Measurements from ENCODE around the gene PIEZO1. TPM values are rescaled to one million over a fixed set of nuclear protein-coding genes. Genes with fewer than 3 reads are reported as not detected.
"Not testable (repeated sequence)": the region's sequence is repeated elsewhere in the genome, so short reads cannot be mapped to it uniquely, and the experiment has no call there.

The PIEZO1 gene
- total RNA-seq, 5 donors from 2014 or later (not counting 1 experiment from before 2014, with no cell fraction given) = 139 to 274 (median 240) TPM

GRCh38 chr16:88828711-88829110 lies 43.7 kb upstream of the PIEZO1 start:
- ATAC-seq (replicated peaks in 1 of 4) (no peak), DNase-seq (no peak)
- Mint-ChIP-seq H3K9me3 (no peaks in the 10 kb centered on the region), H3K27ac (no peak overlapping the region), H3K4me3 (no peak overlapping the region), H3K27me3 (no peaks in the 10 kb centered on the region), H3K4me1 (no peaks in the 10 kb centered on the region), H3K36me3 (peaks cover under 1% of the 10 kb centered on the region)
- ChIA-PET CTCF (no interaction called here), POLR2A (no interaction called here)
- Histone ChIP-seq H3K27ac (ENCODE audit: low read length) (no peak overlapping the region), H3K4me3 (ENCODE audit: control insufficient read depth in 1 of 2, extremely low read depth in 1 of 2, low read length in 1 of 2) (no peak overlapping the region), H3K9me3 (no peaks in the 10 kb centered on the region), H3K27me3 (replicated peaks in 1 of 2; ENCODE audit: control insufficient read depth in 2 of 2, extremely low read depth in 1 of 2, insufficient read depth in 2 of 2, low read length in 1 of 2) (no peaks in the 10 kb centered on the region), H3K4me1 (ENCODE audit: control insufficient read depth in 1 of 2, extremely low read depth in 1 of 2, insufficient read depth in 2 of 2, low read length in 2 of 2) (no peaks in the 10 kb centered on the region), H3K36me3 (ENCODE audit: control insufficient read depth in 2 of 2, extremely low read depth in 1 of 2, insufficient read depth in 1 of 2, low read length in 1 of 2) (peaks cover 4 to 7% of the 10 kb centered on the region in 2 donors)
- 87% methylated on average over 24 of the region's 24 CpGs for WGBS (ENCODE audit: insufficient coverage)

DNA sequence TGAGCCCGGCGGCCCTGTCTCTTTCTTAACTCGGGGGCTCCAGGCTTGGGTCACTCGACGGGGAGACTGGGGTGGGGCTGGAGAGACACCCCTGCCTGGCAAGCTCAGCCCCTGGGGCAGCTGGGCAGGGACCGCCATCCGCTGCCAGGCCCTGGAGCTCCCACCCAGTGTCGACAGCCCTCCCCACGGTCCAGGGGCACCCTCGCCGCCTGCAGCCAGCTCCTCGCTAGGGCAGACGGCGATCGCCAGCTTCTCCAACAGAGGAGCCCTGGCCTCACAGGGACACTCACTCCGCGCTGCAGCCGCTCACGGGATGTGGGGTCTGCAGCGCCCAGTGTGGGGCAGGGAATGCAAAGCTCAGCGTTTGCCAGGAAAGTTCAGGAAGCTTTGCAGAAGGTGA lies 42.7 kb upstream of the PIEZO1 start:
- ChIA-PET POLR2A (no interaction called here), CTCF (no interaction called here)
- H3K27me3 ChIP-seq (replicated peaks in 1 of 2; ENCODE audit: control insufficient read depth in 2 of 2, extremely low read depth in 1 of 2, insufficient read depth in 2 of 2, low read length in 1 of 2) = no peaks in the 10 kb centered on the region
- Mint-ChIP-seq H3K36me3 (no peaks in the 10 kb centered on the region), H3K9me3 (no peaks in the 10 kb centered on the region), H3K4me3 (no peak overlapping the region), H3K4me1 (no peaks in the 10 kb centered on the region), H3K27ac (no peak overlapping the region), H3K27me3 (no peaks in the 10 kb centered on the region)
- no peak for DNase-seq
- peaks cover 4 to 7% of the 10 kb centered on the region in 2 donors for H3K36me3 ChIP-seq (ENCODE audit: control insufficient read depth in 2 of 2, extremely low read depth in 1 of 2, insufficient read depth in 1 of 2, low read length in 1 of 2)
- no peaks in the 10 kb centered on the region for H3K4me1 ChIP-seq (ENCODE audit: control insufficient read depth in 1 of 2, extremely low read depth in 1 of 2, insufficient read depth in 2 of 2, low read length in 2 of 2)
- no peak for ATAC-seq (replicated peaks in 1 of 4)
- 95% methylated on average over 17 of the region's 21 CpGs for WGBS (ENCODE audit: insufficient coverage)
- no peak overlapping the region for H3K4me3 ChIP-seq (ENCODE audit: control insufficient read depth in 1 of 2, extremely low read depth in 1 of 2, low read length in 1 of 2)
- H3K27ac ChIP-seq (ENCODE audit: low read length) = no peak overlapping the region
- no peaks in the 10 kb centered on the region for H3K9me3 ChIP-seq

- Mint-ChIP-seq H3K4me1 (no peaks in the 10 kb centered on the region), H3K9me3 (no peaks in the 10 kb centered on the region), H3K27me3 (no peaks in the 10 kb centered on the region), H3K36me3 (no peaks in the 10 kb centered on the region), H3K27ac (no peak overlapping the region), H3K4me3 (no peak overlapping the region)
- CTCF ChIA-PET = no interaction called here
- H3K27ac ChIP-seq (ENCODE audit: low read length) = no peak overlapping the region
- DNase-seq = no peak
- peaks cover 14 to 15% of the 10 kb centered on the region in 2 donors for H3K36me3 ChIP-seq (ENCODE audit: control insufficient read depth in 2 of 2, extremely low read depth in 1 of 2, insufficient read depth in 1 of 2, low read length in 1 of 2)
- no peaks in the 10 kb centered on the region for H3K4me1 ChIP-seq (ENCODE audit: control insufficient read depth in 1 of 2, extremely low read depth in 1 of 2, insufficient read depth in 2 of 2, low read length in 2 of 2)
- no peak for ATAC-seq (replicated peaks in 1 of 4)
- H3K27me3 ChIP-seq (replicated peaks in 1 of 2; ENCODE audit: control insufficient read depth in 2 of 2, extremely low read depth in 1 of 2, insufficient read depth in 2 of 2, low read length in 1 of 2) = no peaks in the 10 kb centered on the region
- no peak overlapping the region for H3K4me3 ChIP-seq (ENCODE audit: control insufficient read depth in 1 of 2, extremely low read depth in 1 of 2, low read length in 1 of 2)
- H3K9me3 ChIP-seq = no peaks in the 10 kb centered on the region
- WGBS (ENCODE audit: insufficient coverage) = 96% methylated on average over 22 of the region's 26 CpGs
- POLR2A ChIA-PET = no interaction called here
These were observed 41.2 kb upstream of the PIEZO1 start for GRCh38 chr16:88826070-88826840.

GRCh38 chr16:88825146-88825545 lies 40.1 kb upstream of the PIEZO1 start:
- 97% methylated on average over 6 of the region's 12 CpGs for WGBS (ENCODE audit: insufficient coverage)
- ATAC-seq (replicated peaks in 1 of 4) (no peak), DNase-seq (no peak)
- POLR2A ChIA-PET = no interaction called here
- Histone ChIP-seq H3K36me3 (ENCODE audit: control insufficient read depth in 2 of 2, extremely low read depth in 1 of 2, insufficient read depth in 1 of 2, low read length in 1 of 2) (peaks cover 15 to 20% of the 10 kb centered on the region in 2 donors), H3K4me3 (ENCODE audit: control insufficient read depth in 1 of 2, extremely low read depth in 1 of 2, low read length in 1 of 2) (no peak overlapping the region), H3K4me1 (ENCODE audit: control insufficient read depth in 1 of 2, extremely low read depth in 1 of 2, insufficient read depth in 2 of 2, low read length in 2 of 2) (no peaks in the 10 kb centered on the region), H3K27me3 (replicated peaks in 1 of 2; ENCODE audit: control insufficient read depth in 2 of 2, extremely low read depth in 1 of 2, insufficient read depth in 2 of 2, low read length in 1 of 2) (no peaks in the 10 kb centered on the region), H3K9me3 (no peaks in the 10 kb centered on the region), H3K27ac (ENCODE audit: low read length) (no peak overlapping the region)
- Mint-ChIP-seq H3K36me3 (no peaks in the 10 kb centered on the region), H3K27me3 (no peaks in the 10 kb centered on the region), H3K27ac (no peak overlapping the region), H3K4me3 (no peak overlapping the region), H3K4me1 (no peaks in the 10 kb centered on the region), H3K9me3 (no peaks in the 10 kb centered on the region)
- CTCF ChIA-PET = no interaction called here

GRCh38 chr16:88824256-88825077 lies 39.4 kb upstream of the PIEZO1 start:
- no peak overlapping the region for H3K27ac Mint-ChIP-seq

GRCh38 chr16:88823646-88824045 lies 38.6 kb upstream of the PIEZO1 start:
- H3K4me3 Mint-ChIP-seq; H3K27me3 ChIP-seq (replicated peaks in 1 of 2; ENCODE audit: control insufficient read depth in 2 of 2, extremely low read depth in 1 of 2, insufficient read depth in 2 of 2, low read length in 1 of 2); H3K27me3 Mint-ChIP-seq; H3K36me3 Mint-ChIP-seq; POLR2A ChIA-PET; H3K9me3 ChIP-seq; H3K4me1 Mint-ChIP-seq; H3K27ac ChIP-seq (ENCODE audit: low read length); H3K27ac Mint-ChIP-seq; CTCF ChIA-PET; DNase-seq; ATAC-seq (replicated peaks in 1 of 4); H3K4me1 ChIP-seq (ENCODE audit: control insufficient read depth in 1 of 2, extremely low read depth in 1 of 2, insufficient read depth in 2 of 2, low read length in 2 of 2); H3K4me3 ChIP-seq (ENCODE audit: control insufficient read depth in 1 of 2, extremely low read depth in 1 of 2, low read length in 1 of 2); H3K9me3 Mint-ChIP-seq: not testable (repeated sequence)
- 95% methylated on average over 22 of the region's 31 CpGs for WGBS (ENCODE audit: insufficient coverage)
- peaks cover 15 to 17% of the 10 kb centered on the region in 2 donors for H3K36me3 ChIP-seq (ENCODE audit: control insufficient read depth in 2 of 2, extremely low read depth in 1 of 2, insufficient read depth in 1 of 2, low read length in 1 of 2)

More at GRCh38 chr16:88824256-88825077, 39.4 kb upstream of the PIEZO1 start:
- Mint-ChIP-seq H3K9me3 (no peaks in the 10 kb centered on the region), H3K27me3 (no peaks in the 10 kb centered on the region), H3K36me3 (no peaks in the 10 kb centered on the region), H3K4me1 (no peaks in the 10 kb centered on the region), H3K4me3 (no peak overlapping the region)
- Histone ChIP-seq H3K4me3 (ENCODE audit: control insufficient read depth in 1 of 2, extremely low read depth in 1 of 2, low read length in 1 of 2) (no peak overlapping the region), H3K9me3 (no peaks in the 10 kb centered on the region), H3K4me1 (ENCODE audit: control insufficient read depth in 1 of 2, extremely low read depth in 1 of 2, insufficient read depth in 2 of 2, low read length in 2 of 2) (no peaks in the 10 kb centered on the region), H3K36me3 (ENCODE audit: control insufficient read depth in 2 of 2, extremely low read depth in 1 of 2, insufficient read depth in 1 of 2, low read length in 1 of 2) (peaks cover 15 to 20% of the 10 kb centered on the region in 2 donors), H3K27ac (ENCODE audit: low read length) (no peak overlapping the region), H3K27me3 (replicated peaks in 1 of 2; ENCODE audit: control insufficient read depth in 2 of 2, extremely low read depth in 1 of 2, insufficient read depth in 2 of 2, low read length in 1 of 2) (no peaks in the 10 kb centered on the region)
- 90% methylated on average over 26 of the region's 33 CpGs for WGBS (ENCODE audit: insufficient coverage)
- no peak for ATAC-seq (replicated peaks in 1 of 4)
- no peak for DNase-seq
- CTCF ChIA-PET = no interaction called here
- POLR2A ChIA-PET = no interaction called here
